Smooth muscle cell of the brain vasculature (primary cell): ENCODE results near the gene MTF1.
"Not testable (repeated sequence)": the region's sequence is repeated elsewhere in the genome, so short reads cannot be mapped to it uniquely, and the experiment has no call there.

ENCODE experiments used
- DNase-seq: peaks from one replicate; pipeline ENCODE4 v3.0.0-alpha.2; 2012; ENCODE audit warnings: low read depth, low spot score

Gene MTF1

DNA sequence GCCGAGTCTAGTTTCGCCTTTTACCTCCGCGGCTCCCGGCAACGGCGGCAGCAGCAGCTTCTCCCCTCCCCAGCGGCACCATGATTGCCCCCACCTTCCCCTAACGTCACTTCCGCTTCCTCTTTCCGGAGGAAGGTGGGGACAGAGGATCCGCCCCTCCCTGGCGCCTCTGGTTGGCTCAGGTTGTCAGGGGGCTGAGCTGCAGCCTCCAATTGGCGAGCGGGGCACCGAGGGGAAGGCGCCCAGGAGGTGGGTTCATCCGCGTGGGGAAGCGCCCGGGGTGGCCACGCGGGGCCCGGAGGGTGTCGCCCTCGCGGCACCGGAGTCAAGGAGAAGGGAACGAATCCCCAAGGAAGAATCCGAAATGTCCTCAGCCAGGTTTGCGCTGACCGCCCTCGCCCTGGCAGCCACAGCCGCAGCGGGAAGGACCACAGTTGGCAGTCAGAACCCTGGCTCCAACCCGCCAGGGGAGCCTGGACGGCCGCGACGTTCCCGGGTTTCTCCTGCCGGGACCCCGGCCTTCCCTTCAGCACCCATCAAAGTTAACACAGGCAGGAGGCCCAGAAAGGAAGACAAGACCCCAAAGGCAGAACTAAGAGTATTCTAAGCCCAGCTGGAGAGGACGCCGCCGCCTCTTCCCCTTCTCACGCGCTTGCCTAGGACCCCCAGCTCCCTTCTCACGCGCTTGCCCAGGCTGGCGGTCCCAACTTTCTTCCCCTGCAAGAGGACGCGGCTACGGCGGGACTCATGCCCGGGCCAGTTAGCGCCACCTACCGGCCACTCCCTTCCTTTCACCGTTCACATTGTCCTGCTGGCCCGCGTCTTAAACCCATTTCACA, at the start of gene MTF1:
MTF1 (minus strand) TSS at position 86 of the 839 bp plus-strand sequence. CDS start 1,934 bp downstream, outside the sequence.
- peak; percentile 90 for DNase-seq

DNA sequence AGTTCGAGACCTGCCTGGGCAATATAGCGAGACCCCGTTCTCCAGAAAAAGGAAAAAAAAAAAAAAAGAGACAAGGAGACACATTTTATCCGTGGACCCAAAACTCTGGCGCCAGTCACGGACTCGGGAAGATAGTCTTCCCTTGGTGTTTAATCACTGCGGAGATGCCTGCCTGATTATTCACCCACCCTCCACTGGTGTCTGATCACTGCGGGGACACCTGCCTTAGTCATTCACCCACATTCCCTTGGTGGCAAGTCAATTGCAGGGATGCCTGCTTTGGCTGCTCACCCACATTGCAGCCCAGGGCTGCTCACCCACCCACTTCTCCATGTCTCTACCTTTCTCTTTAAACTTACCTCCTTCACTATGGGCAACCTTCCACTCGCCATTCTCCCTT, 49.1 kb upstream of the MTF1 start:
- not testable (repeated sequence) for DNase-seq

DNA sequence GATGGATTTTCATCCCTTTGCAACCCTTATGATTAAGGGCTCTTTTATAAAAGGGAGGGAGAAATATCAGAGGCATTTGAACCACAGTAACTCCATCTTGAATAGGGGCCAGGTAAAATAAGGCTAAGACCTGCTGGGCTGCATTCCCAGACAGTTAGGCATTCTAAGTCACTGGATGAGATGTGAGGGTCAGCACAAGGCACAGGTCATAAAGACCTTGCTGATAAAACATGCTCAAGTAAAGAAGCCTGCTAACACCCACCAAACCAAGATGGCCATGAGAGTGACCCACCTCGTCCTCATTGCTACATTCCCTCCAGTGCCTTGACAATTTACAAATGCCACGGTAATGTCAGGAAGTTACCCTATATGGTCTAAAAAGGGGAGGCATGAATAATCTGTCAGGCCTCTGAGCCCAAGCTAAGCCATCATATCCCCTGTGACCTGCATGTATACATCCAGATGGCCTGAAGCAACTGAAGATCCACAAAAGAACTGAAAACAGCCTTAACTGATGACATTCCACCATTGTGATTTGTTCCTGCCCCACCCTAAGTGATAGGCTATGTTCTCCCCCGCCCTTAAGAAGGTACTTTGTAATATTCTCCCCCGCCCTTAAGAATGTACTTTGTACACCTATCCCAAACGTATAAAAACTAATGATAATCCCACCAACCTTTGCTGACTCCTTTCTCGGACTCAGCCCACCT, 48.2 kb upstream of the MTF1 start:
- not testable (repeated sequence) for DNase-seq

DNA sequence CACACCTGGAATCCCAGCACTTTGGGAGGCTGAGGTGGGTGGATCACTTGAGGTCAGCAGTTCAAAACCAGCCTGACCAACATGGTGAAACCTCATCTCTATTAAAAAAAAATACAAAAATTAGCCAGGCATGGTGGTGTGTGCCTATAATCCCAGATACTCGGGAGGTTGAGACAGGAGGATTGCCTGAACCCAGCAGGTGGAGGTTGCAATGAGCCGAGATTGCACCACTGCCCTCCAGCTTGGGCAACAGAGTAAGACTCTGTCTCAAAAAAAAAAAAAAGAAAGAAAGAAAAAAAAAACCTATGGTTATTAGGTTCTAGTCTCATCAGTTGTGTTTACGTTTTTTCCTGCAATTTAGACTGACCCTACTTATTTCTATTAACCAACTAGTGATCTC, 47.2 kb upstream of the MTF1 start:
- not testable (repeated sequence) for DNase-seq

DNA sequence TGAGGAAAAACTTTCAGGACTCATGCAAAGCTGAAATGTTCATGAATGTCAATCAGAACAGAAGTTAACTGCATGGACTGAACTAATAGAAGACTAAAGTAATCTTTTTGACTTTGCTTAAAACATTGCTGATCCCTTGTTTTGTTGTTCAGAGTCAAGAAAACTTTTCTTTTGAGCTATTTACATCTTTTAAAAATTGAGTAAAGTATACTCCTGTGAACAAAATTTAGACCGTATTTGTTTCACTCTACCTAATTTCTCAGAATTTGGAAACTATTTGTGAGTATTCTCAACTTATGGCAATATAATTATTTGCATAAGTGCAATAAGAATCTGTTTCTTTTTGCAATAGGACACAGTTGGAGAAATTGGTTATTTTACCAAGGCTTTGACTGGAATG, 46.3 kb upstream of the MTF1 start:
- DNase-seq = no peak

DNA sequence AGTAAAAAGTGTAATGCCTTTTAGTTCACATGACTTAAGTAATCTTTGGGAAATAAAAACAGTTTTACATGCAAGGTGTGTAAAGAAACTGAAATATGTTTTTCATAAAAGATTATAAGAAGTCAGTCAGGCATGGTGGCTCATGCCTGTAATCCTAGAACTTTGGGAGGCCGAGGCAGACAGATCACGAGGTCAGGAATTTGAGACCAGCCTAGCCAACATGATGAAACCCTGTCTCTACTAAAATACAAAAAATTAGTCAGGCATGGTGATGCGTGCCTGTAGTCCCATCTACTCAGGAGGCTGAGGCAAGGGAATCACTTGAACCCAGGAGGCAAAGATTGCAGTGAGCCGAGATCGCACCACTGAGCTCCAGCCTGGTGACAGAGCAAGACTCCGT, 44.5 kb upstream of the MTF1 start:
- not testable (repeated sequence) for DNase-seq

DNA sequence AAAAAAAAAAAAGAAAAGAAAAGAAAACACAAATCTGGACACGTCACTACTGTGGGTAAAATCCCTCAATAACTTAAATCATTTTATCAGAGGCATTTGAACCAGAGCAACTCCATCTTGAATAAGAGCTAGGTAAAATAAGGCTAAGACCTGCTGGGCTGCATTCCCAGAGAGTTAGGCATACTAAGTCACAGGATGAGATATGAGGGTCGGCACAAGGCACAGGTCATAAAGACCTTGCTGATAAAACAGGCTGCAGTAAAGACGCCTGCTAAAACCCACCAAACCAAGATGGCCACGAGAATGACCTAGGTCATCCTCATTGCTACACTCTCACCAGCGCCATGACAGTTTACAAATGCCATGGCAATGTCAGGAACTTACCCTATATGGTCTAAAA, 43.6 kb upstream of the MTF1 start:
- no peak for DNase-seq

DNA sequence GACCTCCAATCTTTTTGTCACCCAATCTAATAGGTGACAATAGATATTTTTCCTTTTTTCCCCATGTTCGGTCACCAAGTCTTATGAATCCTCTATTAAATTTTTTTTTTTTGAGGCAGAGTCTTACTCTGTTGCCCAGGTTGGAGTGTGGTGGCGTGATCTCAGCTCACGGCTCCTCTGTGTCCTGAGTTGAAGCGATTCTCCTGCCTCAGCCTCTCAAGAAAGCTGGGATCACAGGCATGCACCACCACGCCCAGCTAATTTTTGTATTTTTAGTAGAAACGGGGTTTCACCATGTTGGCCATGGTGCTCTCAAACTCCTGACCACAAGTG, 42.5 kb upstream of the MTF1 start:
- DNase-seq = no peak

DNA sequence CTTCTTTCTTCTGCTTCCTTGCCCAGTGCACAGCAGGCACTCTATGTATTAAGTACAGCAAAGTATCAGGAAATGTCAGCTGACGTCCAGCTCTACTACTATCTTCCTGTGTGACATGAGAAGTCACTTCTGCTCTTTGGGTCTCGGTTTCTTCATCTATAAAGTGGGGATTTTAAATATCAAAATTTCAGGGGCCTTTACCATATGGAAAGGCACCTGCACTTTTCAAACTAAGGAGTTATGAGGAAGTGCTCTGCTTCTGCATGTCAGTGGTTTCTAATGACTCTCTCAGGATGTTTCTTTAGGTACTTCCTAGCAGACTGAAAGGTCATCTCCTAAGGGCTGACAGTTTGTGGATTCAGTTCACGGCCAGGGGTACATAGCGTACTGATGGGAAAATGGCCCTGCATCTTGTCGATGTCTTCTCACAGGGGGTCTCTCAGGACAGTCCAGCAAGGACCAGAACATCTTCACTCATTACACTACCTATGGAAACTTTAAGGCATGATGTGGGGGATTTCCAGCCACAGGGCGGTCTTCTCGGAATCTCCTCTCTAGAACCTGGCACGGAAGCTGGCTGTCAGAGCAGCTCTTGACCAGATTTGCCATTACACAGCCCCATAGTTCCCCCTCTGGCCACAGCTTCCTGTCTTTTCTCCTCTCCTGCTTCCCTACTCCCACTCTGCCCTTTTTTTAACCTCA, 42.0 kb upstream of the MTF1 start:
- DNase-seq = no peak

DNA sequence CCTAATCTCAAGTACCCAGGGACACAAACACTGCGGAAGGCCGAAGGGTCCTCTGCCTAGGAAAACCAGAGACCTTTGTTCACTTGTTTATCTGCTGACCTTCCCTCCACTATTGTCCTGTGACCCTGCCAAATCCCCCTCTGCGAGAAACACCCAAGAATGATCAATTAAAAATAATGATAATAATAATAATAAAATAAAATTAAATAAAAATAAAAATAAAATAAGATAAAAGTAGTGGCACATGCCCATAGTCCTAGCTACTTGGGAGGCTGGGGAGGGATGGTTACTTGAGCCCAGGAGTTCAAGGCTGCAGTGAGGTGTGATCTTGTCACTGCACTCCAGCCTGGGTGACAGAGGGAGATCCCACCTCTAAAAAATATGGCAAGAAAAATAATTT, 38.2 kb upstream of the MTF1 start:
- not testable (repeated sequence) for DNase-seq

DNA sequence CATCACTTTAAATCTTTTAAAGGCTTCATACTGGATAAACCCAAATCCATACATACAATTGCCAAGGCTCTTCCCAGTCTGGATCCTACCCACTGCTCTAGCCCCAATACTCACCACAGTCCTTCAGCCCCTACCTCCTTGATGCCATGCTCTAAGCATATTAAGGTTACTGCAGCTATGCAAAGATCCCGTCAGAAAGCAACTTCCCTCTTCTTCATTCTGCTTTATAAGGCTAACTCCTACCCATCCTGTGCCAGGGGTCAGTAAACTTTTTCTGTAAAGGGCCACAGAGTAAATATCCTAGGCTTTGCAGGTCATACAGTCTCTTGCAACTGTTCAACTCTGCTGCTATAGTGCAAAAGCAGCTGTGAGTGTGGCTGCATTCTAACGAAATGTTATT, 34.3 kb upstream of the MTF1 start:
- no peak for DNase-seq

DNA sequence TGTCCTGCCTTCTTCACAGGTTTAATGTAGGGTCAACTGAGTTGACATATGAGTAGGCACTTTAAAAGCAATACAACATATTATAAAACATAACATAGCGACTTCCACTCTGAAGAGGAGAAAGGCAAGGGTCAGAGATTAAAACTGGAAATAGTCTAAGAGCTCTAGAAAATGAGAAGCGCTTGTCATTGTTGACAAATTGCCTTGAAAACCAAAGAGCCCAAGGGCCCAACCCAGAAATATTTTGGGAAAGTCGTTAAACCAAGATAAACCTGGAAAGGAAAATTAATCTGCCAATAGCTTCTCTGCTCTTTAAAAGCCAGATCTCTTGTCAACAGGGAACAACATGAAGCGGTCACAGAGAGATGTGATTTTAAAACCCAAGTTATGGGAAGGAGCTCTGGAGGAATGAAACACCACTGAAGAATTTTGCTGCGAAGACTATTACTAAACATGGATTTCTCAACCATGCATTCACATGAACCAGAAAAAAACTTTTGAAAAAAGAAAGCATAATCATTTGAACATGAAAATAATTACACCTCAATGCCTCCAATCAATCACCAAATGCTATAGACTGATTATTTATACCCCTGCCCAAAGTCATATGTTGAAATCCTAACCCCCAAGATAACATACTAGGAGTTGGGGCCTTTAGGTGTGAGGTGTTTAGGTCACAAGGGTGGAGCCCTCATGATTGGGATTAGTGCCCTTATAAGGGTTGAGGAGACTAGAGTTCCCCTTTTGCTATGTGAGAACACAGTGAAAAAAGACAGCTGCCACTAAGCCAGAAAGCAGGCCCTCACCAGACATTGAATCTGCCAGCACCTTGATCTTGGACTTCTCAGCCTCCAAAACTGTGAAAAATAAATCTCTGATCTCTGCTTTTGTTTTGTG, 33.0 kb upstream of the MTF1 start:
- DNase-seq = no peak

DNA sequence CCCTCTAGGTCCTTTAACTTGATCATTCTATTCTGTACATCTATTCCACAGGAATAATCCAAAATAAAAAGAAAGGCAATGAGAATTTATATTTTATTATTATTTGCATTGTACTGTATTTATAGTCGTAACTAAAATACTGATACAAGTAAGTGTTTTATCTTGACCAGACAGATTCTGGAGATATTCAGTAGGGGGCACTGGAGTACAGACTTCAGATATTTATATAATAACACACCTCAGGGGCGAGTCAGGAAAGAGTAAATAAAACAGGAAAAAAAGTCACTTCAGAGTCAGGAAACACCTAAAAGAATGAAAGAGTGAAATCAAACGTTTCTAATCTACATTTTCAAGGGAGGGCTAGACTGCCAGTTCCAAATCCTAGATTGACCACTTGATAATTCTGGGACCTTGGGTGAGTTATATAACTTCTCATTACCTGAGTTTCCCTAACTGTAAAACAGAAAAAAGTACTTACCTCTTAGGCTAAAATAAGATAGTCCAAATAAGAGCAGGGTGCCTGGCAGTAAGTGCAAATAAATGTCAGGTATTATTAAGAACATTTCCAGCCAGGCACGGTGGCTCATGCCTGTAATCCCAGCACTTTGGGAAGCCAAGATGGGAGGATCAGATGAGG, 31.1 kb upstream of the MTF1 start:
- DNase-seq = peak; percentile 13

DNA sequence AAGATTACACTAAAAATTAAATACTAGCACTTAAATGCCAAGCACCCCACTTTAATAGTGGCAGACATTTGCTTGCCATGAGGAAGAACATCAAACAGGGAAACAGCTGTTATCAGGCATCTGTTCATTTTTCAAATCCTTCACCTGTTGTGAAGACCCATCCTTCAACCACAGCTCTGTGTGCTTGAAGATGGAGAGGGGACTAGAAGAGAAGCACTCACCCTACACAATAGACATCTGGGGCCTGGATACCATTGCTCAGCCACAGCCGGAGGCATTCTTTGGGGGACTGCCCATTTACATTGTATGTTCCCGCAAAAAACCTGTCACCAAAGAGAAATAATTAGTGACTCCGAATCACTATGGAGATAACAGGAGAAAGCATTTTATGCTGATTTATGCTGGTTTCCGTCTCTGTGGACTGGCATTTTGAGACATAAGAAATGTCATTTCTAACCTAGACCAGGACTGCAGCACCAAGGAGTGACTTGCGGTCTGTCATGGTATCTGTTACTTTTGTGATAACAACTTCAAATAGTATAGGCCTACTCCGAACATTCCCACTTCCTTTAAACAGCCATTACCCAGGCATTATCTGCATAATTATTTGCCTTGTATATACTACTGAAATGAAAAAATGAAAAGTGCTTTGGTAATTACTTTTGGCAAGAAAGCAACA, 28.8 kb upstream of the MTF1 start:
- DNase-seq = no peak

DNA sequence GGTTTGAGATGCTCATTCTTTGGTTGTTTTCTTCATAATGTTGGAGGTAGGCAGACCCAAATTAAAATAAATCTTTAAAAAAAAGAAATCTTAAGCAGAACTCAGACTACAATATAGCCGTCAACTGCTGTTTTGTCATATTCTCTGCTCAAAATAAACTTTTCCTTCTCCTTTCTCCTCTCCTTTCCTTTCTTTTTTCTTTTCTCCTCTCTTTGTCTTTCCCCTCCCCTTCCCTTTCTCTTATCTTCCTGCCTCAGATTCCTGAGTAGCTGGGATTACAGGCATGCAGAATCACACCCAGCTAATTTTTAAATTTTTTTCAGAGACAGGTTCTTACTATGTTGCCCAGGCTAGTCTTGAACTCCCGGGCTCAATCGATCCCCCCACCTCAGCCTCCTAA, 24.8 kb upstream of the MTF1 start:
- no peak for DNase-seq

DNA sequence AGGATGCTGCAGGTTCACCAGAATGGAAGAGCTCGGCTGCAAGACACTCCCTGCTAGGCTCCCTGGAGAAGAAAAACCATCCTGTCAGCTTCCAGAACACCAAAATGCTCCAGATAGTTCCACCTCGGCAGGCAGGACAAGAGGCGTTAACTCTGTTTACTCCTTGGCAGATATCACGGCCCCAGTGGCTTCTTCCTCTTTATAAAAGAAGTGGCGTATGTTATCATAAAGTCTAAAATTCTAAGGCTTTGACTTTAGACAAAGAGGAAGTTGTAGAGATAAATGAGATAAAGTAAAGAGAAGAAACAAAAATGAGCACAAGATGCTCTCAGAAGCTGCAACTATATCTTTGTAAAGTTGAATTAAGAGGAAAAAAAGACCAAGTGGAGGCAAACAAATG, 24.3 kb upstream of the MTF1 start:
- DNase-seq = no peak

DNA sequence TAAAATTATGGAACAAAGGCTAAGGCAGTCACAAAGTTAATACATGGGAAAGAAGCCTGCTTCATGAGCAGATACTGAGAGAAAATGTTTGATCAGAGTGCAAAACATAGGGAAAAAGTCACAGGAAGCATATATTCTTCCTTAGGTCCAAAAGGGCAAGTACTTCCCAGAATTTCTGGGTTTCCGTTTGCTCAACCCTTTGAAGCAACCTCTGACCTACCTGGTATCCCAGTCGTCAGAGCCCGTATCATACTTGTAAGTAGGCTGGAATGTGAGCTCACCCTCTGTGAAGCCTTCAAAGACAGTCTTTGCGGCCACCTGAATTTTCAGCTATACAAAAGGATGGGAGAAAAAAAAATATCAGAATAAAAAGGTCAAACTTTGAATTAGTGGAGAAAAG, 20.5 kb upstream of the MTF1 start:
- DNase-seq = no peak

DNA sequence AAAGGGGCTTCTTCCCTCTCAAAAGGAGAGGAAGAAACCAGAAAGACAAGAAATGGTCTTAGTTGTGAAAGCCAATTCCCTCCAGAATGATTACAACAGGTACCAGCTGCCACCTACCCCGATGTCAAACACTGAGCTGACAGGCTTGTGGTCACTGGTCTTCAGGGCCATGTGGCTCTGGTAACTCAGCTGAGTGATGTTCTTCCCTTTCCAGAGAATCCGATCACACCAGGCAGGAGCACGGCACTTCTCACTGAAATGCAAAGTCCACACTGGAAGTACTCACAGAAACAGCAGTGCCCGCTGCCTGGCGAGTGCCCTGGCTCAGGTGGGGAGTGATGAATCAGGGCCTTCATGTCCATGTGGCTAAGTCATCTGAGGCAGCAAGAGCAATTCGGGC, 18.7 kb upstream of the MTF1 start:
- no peak for DNase-seq

DNA sequence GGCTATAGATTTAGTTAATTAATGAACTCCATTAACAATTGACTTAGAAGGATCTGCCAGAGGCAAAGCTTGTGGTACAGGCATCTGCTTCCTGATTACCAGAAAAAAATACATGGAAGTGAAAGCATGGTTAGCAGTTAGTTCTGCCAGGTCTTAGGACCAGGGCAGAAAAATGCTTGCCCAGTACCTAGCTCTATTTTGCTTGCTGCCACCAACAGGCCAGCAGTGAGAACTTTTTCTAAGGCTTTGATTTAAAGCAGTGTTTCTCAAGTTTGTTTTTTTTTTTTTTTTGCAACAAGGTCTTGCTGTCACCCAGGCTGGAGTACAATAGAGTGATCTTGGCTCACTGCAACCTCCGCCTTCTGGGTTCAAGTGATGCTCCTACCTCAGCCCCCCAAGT, 16.4 kb upstream of the MTF1 start:
- no peak for DNase-seq

DNA sequence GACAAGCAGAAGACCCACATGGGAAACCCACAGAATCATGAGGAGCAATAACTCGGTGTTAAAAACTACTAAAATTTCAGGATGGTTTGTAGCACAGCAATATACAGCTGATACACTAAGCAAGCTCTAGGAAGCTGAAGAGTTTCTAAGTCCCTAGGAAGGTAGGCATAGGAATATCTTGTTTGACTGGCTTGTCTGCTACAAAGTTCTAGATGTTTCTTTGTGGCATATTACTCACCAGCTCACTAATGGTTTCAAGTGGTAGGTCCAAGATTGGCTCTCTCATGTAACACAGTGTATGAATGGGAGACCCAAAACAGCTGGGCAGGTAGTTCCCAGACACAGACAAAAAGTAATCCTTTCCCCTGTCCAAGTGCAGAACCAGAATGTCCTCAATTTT, 13.3 kb upstream of the MTF1 start:
- DNase-seq = no peak

DNA sequence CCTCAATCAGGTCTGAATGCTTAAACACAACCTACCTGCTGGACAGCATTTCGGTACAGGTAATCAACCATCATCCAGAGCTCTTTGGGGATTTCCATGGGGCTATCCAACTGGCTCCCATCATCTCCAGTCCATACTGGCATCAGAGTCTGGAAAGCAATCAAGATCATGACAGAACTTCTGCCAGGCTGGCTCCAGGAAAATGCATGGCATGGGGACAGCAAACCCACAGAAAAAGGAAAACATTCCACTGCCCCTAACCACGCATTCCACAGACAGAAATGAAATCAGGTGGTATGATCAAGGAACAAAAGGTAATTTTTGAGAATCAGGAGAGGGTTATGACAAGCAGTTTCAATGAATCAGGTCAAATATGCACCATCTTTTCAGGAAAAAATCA, 9.1 kb upstream of the MTF1 start:
- no peak for DNase-seq
